ENCODE results near the gene TUBA3C.

The TUBA3C gene

GRCh38 chr13:19151581-19152263, 29.9 kb downstream of the TUBA3C start:
- H3K4me1 Mint-ChIP-seq: no peaks in the 10 kb centered on the region
- TF ChIP-seq, protein P1, sequence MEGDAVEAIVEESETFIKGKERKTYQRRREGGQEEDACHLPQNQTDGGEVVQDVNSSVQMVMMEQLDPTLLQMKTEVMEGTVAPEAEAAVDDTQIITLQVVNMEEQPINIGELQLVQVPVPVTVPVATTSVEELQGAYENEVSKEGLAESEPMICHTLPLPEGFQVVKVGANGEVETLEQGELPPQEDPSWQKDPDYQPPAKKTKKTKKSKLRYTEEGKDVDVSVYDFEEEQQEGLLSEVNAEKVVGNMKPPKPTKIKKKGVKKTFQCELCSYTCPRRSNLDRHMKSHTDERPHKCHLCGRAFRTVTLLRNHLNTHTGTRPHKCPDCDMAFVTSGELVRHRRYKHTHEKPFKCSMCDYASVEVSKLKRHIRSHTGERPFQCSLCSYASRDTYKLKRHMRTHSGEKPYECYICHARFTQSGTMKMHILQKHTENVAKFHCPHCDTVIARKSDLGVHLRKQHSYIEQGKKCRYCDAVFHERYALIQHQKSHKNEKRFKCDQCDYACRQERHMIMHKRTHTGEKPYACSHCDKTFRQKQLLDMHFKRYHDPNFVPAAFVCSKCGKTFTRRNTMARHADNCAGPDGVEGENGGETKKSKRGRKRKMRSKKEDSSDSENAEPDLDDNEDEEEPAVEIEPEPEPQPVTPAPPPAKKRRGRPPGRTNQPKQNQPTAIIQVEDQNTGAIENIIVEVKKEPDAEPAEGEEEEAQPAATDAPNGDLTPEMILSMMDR (IDR thresholded peaks at IDR 0.05): no peak
- H3K27me3 Mint-ChIP-seq (ENCODE audit: low read depth, poor library complexity): peaks cover 3% of the 10 kb centered on the region
- no peaks in the 10 kb centered on the region for H3K36me3 Mint-ChIP-seq (ENCODE audit: low read depth)
- no peak for DNase-seq
- no peak overlapping the region for H3K27ac Mint-ChIP-seq
- peaks cover 89% of the 10 kb centered on the region for H3K9me3 Mint-ChIP-seq
- no peak overlapping the region for H3K4me3 Mint-ChIP-seq

DNA sequence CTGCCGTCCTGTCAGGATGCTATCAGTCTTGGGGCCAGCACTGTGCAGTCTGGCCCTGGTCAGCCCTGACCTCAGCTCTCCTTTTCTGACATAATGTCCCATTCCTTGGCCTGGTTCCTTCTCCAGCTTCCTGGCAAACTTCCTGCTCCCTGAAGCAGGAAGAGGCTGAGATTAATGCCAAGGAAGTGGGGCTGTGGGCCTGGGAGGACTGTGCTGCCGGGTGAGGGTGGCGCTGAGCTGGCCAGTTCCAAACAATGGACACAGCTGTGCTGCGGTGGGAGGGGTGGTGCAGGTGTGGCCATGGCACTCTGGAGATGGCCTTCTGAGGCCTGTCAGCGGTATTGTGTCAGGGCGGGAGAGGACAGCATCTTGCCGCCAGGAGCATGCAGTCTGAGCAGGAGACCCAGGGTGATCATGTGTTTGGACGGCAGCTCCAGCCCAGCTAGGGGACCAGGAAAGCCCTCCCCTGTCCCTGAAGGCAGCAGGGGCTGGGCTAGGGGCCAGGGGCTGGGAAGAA, 30.9 kb downstream of the TUBA3C start:
- DNase-seq: no peak
- Mint-ChIP-seq H3K4me1 (no peaks in the 10 kb centered on the region), H3K4me3 (no peak overlapping the region), H3K36me3 (ENCODE audit: low read depth) (no peaks in the 10 kb centered on the region), H3K27me3 (ENCODE audit: low read depth, poor library complexity) (peaks cover 3% of the 10 kb centered on the region), H3K27ac (no peak overlapping the region), H3K9me3 (peaks cover 89% of the 10 kb centered on the region)
- TF ChIP-seq, protein P1 (IDR thresholded peaks at IDR 0.05): no peak

DNA sequence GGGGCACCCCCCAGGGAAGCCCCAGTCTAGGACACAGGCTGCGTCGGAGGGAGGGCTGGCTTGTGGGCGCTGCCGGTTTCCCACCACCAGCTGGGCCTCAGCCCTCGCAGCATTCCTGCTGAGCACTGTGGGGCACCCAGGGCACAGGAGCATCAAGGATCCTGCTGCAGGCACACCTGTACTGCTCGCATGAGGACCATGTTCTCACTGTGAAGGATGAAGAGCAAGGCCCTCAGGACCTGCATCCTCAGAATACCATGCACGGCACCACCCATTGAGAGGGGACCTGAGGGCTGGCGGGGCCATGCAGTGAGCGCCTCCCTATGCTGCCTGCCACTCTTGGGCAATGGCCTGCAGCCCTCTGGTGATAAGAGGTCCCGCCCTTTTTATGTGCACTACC, 31.4 kb downstream of the TUBA3C start:
- TF ChIP-seq, protein P1 (IDR thresholded peaks at IDR 0.05): no peak
- H3K27me3 Mint-ChIP-seq (ENCODE audit: low read depth, poor library complexity): peaks cover 3% of the 10 kb centered on the region
- H3K4me1 Mint-ChIP-seq: no peaks in the 10 kb centered on the region
- no peak overlapping the region for H3K27ac Mint-ChIP-seq
- no peak overlapping the region for H3K4me3 Mint-ChIP-seq
- no peak for DNase-seq
- H3K9me3 Mint-ChIP-seq: peaks cover 92% of the 10 kb centered on the region
- no peaks in the 10 kb centered on the region for H3K36me3 Mint-ChIP-seq (ENCODE audit: low read depth)

- Mint-ChIP-seq H3K9me3 (peaks cover 96% of the 10 kb centered on the region), H3K27ac (no peak overlapping the region), H3K27me3 (ENCODE audit: low read depth, poor library complexity) (peaks cover 3% of the 10 kb centered on the region), H3K4me1 (no peaks in the 10 kb centered on the region), H3K4me3 (no peak overlapping the region), H3K36me3 (ENCODE audit: low read depth) (no peaks in the 10 kb centered on the region)
- no peak for DNase-seq
- TF ChIP-seq, protein P1 (IDR thresholded peaks at IDR 0.05): no peak
Measured at GRCh38 chr13:19148561-19148960, 33.1 kb downstream of the TUBA3C start.

Measured in nephron progenitor cell (in vitro differentiated cells).